ENCODE data around the gene INSR. TPM values are rescaled to one million over a fixed set of nuclear protein-coding genes. Genes with fewer than 3 reads are reported as not detected.

The INSR gene
- total and polyA plus RNA-seq, 2 of the 8 experiments (the other 6 are each of a cell fraction or from before 2014, with no cell fraction given), result 13.1 to 48.7 TPM

DNA sequence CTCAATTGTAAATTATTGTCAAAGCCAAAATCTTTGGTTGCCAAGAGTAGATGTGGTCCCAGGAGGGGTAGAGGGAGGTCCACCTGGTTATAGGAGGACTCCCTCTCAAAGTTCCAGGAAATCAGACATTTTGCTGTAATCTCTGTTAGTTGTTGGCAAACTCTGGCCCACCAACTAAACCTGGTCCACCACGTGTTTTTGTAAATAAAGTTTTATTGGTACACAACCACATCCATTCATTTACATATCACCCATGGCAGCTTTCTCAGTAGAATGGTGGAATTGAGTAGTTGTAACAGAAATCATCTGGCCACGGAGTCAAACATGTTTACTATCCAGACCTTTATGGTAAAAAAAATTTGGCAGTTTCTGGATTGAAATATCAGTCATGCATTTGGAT is 154.1 kb downstream of the INSR start:
- POLR2A ChIA-PET (ENCODE audit: partially characterized antibody), result no interaction called here

More for the DNA sequence above, 154.1 kb downstream of the INSR start:
- H3K4me1 ChIP-seq (replicated peaks in 1 of 4; ENCODE audit: control insufficient read depth in 3 of 4, insufficient read depth in 4 of 4, low read length in 3 of 4), result no peaks in the 10 kb centered on the region
- no peak overlapping the region for H3K14ac ChIP-seq (ENCODE audit: insufficient read length)
- no peak overlapping the region for H2BK20ac ChIP-seq (ENCODE audit: low read length)
- no peak overlapping the region for H2BK120ac ChIP-seq (replicated peaks; ENCODE audit: low read depth, low read length)
- H4K91ac ChIP-seq (replicated peaks; ENCODE audit: insufficient read length, low read length), result no peak overlapping the region
- peaks cover 6 to 43% (median 26%) of the 10 kb centered on the region in 4 experiments; a peak in 7 of 8 replicates for H3K36me3 ChIP-seq (ENCODE audit: control insufficient read depth in 2 of 4, insufficient read depth in 4 of 4, low read length in 3 of 4)
- no peak overlapping the region for H3K4ac ChIP-seq (replicated peaks; ENCODE audit: insufficient read length, low read depth, low read length)
- no peaks in the 10 kb centered on the region for H3K27me3 ChIP-seq (replicated peaks in 1 of 4; ENCODE audit: control insufficient read depth in 3 of 4, extremely low read depth in 1 of 4, insufficient read depth in 3 of 4, low read length in 3 of 4)
- 92% methylated on average over 2 of the region's 2 CpGs; no CpG with 5 or more reads in 1 of the 2 experiments for WGBS, 2 experiments (ENCODE audit: extremely low coverage in 1 of 2, insufficient coverage in 1 of 2, insufficient read length in 1 of 2, insufficient replicate concordance in 2 of 2, low coverage in 1 of 2, low lambda C conversion rate in 2 of 2, missing lambda C conversion rate in 1 of 2)
- no peak overlapping the region for H2BK5ac ChIP-seq (ENCODE audit: low read depth, low read length)
- H3K23me2 ChIP-seq (ENCODE audit: low read depth, low read length), result no peaks in the 10 kb centered on the region
- no peak overlapping the region for H2AFZ ChIP-seq (ENCODE audit: low read length)
- H2BK12ac ChIP-seq (ENCODE audit: low read depth, low read length), result no peak overlapping the region
- H4K20me1 ChIP-seq (replicated peaks in 1 of 2; ENCODE audit: control insufficient read depth in 1 of 2, insufficient read depth in 2 of 2, low read length in 2 of 2), result no peaks in the 10 kb centered on the region
- no peak overlapping the region for H2AK5ac ChIP-seq (ENCODE audit: low read depth, low read length)
- FAIRE-seq (no peak), DNase-seq (ENCODE audit: low read depth in 1 of 2, low spot score in 2 of 2) (no peak)
- H3K79me2 ChIP-seq (ENCODE audit: control insufficient read depth in 1 of 2, insufficient read depth in 2 of 2, low read length in 2 of 2), result no peaks in the 10 kb centered on the region
- H3K4me3 ChIP-seq (ENCODE audit: extremely low read depth in 1 of 4, insufficient read depth in 2 of 4, low read depth in 3 of 4, low read length in 4 of 4), result no peak overlapping the region
- no peak overlapping the region for H3K4me2 ChIP-seq (ENCODE audit: insufficient read depth in 1 of 2, low read depth in 2 of 2, low read length in 2 of 2)
- H3K9me3 ChIP-seq (ENCODE audit: insufficient read depth in 2 of 2, low read depth in 1 of 2, low read length in 1 of 2), result peaks cover 2 to 3% of the 10 kb centered on the region in 2 experiments; a peak in 1 of 4 replicates
- H3K56ac ChIP-seq (replicated peaks; ENCODE audit: insufficient read length, low read depth, low read length), result no peak overlapping the region
- H4K5ac ChIP-seq (ENCODE audit: insufficient read length, low read depth, low read length), result no peak overlapping the region
- CTCF ChIA-PET (ENCODE audit: partially characterized antibody), result interaction anchor here (0.5 to 1.6 kb wide), 3 partner anchors 9 to 128 kb away, joined by 3 to 10 read pairs (median 3); no protein-coding TSS in a partner anchor
- H3K18ac ChIP-seq (ENCODE audit: extremely low read depth, low read length), result no peak overlapping the region
- no peak overlapping the region for H3K27ac ChIP-seq (ENCODE audit: low read depth, low read length)
- no peaks in the 10 kb centered on the region for H3K79me1 ChIP-seq (ENCODE audit: low read depth, low read length)
- no peak overlapping the region for H4K8ac ChIP-seq (ENCODE audit: extremely low read depth, insufficient read depth, low read length)
- H3K23ac ChIP-seq (ENCODE audit: insufficient read length), result no peak overlapping the region
- H2BK15ac ChIP-seq (ENCODE audit: low read length), result no peak overlapping the region
- TF ChIP-seq SUZ12 (IDR thresholded peaks at IDR 0.05; ENCODE audit: low read length) (no peak), RAD21 (IDR thresholded peaks at IDR 0.05 in 1 of 2, conservative IDR thresholded peaks at IDR 0.05 in 1 of 2; ENCODE audit: low read depth in 2 of 2, low read length in 2 of 2) (no peak)
- no peak overlapping the region for H3K9ac ChIP-seq (replicated peaks in 1 of 4; ENCODE audit: extremely low read depth in 1 of 4, low read depth in 3 of 4, low read length in 3 of 4)

Measured in H1 (cell line).